ENCODE results near the gene MAP3K20.

- no peak for TF ChIP-seq POLR2A (IDR thresholded peaks at IDR 0.05; ENCODE audit: low read depth, low read length)
- no peak for TF ChIP-seq JUN (IDR thresholded peaks at IDR 0.05; ENCODE audit: borderline replicate concordance, insufficient read depth, insufficient read length, low read depth)
- TF ChIP-seq CTCF (IDR thresholded peaks at IDR 0.05; ENCODE audit: extremely low read depth in 1 of 2, insufficient read depth in 1 of 2, low read depth in 1 of 2, low read length in 2 of 2), result no peak
- no peak for TF ChIP-seq MYC (IDR thresholded peaks at IDR 0.05; ENCODE audit: low read depth, low read length)
Observed at GRCh38 chr2:173091910-173092309, 16.3 kb downstream of the MAP3K20 start.
